HL-60 (cell line): ENCODE results near the gene FLACC1.

Experiments
- DNase-seq, 2 experiments: peaks; one replicate each; pipeline ENCODE4 v3.0.0-alpha.2; 2010 to 2020; ENCODE audit warnings: low read depth in 1 of 2, low spot score in 1 of 2
- H3K27ac ChIP-seq: fragments of 250-450 bp; sonication (Bioruptor Pico); replicated peaks from 2 replicates; pipeline ENCODE4 v1.5.1; 2020; ENCODE audit warnings: mild to moderate bottlenecking, moderate library complexity
- H3K27me3 ChIP-seq: fragments of 250-450 bp; sonication (Bioruptor Pico); 2 replicates; pipeline ENCODE4 v1.5.1; 2021; ENCODE audit warnings: mild to moderate bottlenecking, moderate library complexity; ENCODE audit not compliant: insufficient read depth, poor library complexity, severe bottlenecking
- H3K4me3 ChIP-seq: replicated peaks from 2 replicates; pipeline ENCODE4 v1.5.1; 2011; ENCODE audit warnings: mild to moderate bottlenecking, control low read depth, low read length; ENCODE audit not compliant: insufficient read depth
- GABPA ChIP-seq: IDR thresholded peaks from 2 replicates; pipeline ENCODE4 v1.6.1; 2012; ENCODE audit warnings: low read depth
- POLR2AphosphoS5 ChIP-seq: IDR thresholded peaks from 2 replicates; pipeline ENCODE4 v1.6.1; 2012; ENCODE audit warnings: low read depth
- SPI1 ChIP-seq: IDR thresholded peaks from 2 replicates; pipeline ENCODE4 v1.6.1; 2012; ENCODE audit warnings: low read depth, mild to moderate bottlenecking, borderline replicate concordance
- TF ChIP-seq, protein P1 (sequence below): IDR thresholded peaks from 2 replicates; pipeline ENCODE4 v1.6.1; 2012; ENCODE audit warnings: low read depth; ENCODE audit not compliant: insufficient replicate concordance
- TF ChIP-seq, protein P2 (sequence below): IDR thresholded peaks from one replicate; pipeline ENCODE4 v1.5.1; 2011; ENCODE audit warnings: low read length, control low read depth, inconsistent platforms; ENCODE audit not compliant: insufficient read depth

The FLACC1 gene

DNA sequence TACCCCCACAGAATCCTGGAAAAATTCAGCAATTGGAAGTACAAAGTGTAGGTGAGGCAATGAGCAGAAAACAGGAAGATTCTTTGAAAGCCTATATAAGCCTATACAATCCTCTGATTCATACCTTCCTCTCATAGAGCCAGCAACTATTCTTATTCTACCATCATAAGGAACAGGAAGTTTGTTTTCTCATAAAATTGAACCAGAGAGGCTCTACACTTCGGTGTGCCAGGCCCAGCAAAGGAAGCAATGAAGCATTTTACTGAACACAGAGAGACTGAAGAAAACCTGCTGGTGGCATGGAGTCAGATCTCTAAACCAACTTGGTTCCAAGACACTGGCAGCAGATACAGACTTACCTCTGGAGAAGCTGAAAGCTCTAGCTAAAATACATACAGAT, 78.1 kb downstream of the FLACC1 start:
- no peak for DNase-seq

GRCh38 chr2:201276511-201276910, 80.6 kb downstream of the FLACC1 start:
- Histone ChIP-seq H3K27me3 (no peaks in the 10 kb centered on the region), H3K4me3 (no peak overlapping the region), H3K27ac (no peak overlapping the region)
- no peak for DNase-seq
- TF ChIP-seq SPI1 = no peak
- TF ChIP-seq, protein P1, sequence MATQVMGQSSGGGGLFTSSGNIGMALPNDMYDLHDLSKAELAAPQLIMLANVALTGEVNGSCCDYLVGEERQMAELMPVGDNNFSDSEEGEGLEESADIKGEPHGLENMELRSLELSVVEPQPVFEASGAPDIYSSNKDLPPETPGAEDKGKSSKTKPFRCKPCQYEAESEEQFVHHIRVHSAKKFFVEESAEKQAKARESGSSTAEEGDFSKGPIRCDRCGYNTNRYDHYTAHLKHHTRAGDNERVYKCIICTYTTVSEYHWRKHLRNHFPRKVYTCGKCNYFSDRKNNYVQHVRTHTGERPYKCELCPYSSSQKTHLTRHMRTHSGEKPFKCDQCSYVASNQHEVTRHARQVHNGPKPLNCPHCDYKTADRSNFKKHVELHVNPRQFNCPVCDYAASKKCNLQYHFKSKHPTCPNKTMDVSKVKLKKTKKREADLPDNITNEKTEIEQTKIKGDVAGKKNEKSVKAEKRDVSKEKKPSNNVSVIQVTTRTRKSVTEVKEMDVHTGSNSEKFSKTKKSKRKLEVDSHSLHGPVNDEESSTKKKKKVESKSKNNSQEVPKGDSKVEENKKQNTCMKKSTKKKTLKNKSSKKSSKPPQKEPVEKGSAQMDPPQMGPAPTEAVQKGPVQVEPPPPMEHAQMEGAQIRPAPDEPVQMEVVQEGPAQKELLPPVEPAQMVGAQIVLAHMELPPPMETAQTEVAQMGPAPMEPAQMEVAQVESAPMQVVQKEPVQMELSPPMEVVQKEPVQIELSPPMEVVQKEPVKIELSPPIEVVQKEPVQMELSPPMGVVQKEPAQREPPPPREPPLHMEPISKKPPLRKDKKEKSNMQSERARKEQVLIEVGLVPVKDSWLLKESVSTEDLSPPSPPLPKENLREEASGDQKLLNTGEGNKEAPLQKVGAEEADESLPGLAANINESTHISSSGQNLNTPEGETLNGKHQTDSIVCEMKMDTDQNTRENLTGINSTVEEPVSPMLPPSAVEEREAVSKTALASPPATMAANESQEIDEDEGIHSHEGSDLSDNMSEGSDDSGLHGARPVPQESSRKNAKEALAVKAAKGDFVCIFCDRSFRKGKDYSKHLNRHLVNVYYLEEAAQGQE = no peak
- TF ChIP-seq, protein P2, sequence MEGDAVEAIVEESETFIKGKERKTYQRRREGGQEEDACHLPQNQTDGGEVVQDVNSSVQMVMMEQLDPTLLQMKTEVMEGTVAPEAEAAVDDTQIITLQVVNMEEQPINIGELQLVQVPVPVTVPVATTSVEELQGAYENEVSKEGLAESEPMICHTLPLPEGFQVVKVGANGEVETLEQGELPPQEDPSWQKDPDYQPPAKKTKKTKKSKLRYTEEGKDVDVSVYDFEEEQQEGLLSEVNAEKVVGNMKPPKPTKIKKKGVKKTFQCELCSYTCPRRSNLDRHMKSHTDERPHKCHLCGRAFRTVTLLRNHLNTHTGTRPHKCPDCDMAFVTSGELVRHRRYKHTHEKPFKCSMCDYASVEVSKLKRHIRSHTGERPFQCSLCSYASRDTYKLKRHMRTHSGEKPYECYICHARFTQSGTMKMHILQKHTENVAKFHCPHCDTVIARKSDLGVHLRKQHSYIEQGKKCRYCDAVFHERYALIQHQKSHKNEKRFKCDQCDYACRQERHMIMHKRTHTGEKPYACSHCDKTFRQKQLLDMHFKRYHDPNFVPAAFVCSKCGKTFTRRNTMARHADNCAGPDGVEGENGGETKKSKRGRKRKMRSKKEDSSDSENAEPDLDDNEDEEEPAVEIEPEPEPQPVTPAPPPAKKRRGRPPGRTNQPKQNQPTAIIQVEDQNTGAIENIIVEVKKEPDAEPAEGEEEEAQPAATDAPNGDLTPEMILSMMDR = no peak
- no peak for TF ChIP-seq POLR2AphosphoS5
- TF ChIP-seq GABPA = no peak

More for the DNA sequence above, 78.1 kb downstream of the FLACC1 start:
- TF ChIP-seq GABPA (no peak), SPI1 (no peak), POLR2AphosphoS5 (no peak)
- TF ChIP-seq, protein P1 = no peak
- TF ChIP-seq, protein P2 = no peak
- Histone ChIP-seq H3K4me3 (no peak overlapping the region), H3K27ac (no peak overlapping the region), H3K27me3 (no peaks in the 10 kb centered on the region)

DNA sequence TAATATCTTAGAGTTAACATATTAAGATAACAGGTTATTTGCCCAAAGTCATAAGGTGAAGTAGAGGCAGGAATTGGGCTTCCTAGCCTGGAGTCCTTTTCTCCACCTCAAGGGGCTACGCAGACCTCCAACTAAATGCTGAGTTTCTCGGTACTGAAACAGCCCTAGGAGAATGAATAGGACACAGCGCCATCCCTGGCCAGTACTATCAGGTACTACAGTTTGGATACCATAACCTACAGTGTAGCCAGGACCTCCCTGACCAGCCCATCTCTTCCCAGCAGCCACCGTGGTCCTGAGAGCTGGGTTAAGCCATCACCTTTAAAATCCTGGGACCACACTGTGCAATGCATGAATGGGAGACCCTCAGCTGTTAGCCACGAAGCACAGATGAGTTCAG, 81.2 kb downstream of the FLACC1 start:
- DNase-seq = no peak
- no peak for TF ChIP-seq POLR2AphosphoS5
- TF ChIP-seq, protein P2 = no peak
- no peak for TF ChIP-seq SPI1
- TF ChIP-seq, protein P1 = no peak
- no peak for TF ChIP-seq GABPA
- Histone ChIP-seq H3K27me3 (no peaks in the 10 kb centered on the region), H3K27ac (no peak overlapping the region), H3K4me3 (no peak overlapping the region)
